ENCODE results near the gene GRIA4. TPM values are rescaled to one million over a fixed set of nuclear protein-coding genes. Genes with fewer than 3 reads are reported as not detected.

Gene GRIA4
- total RNA-seq, 1 donor from 2014 or later, result not detected

GRCh38 chr11:105881027-105881426 lies 271.2 kb downstream of the GRIA4 start:
- H3K36me3 ChIP-seq, result no peaks in the 10 kb centered on the region
- DNase-seq (ENCODE audit: extremely low spot score in 2 of 2), result no peak
- no peak overlapping the region for H3K27ac ChIP-seq
- no peak overlapping the region for H3K4me3 ChIP-seq
- no peaks in the 10 kb centered on the region for H3K27me3 ChIP-seq
- intact Hi-C loops (cut with DNase I), result no loop called here
- no peaks in the 10 kb centered on the region for H3K4me1 ChIP-seq
- H3K9me3 ChIP-seq, result no peaks in the 10 kb centered on the region
- TF ChIP-seq POLR2AphosphoS5 (IDR thresholded peaks at IDR 0.05; ENCODE audit: insufficient read depth in 1 of 2, low read depth in 1 of 2) (no peak), POLR2A (IDR thresholded peaks at IDR 0.05) (no peak), CTCF (IDR thresholded peaks at IDR 0.05) (no peak)

GRCh38 chr11:105884436-105884835 lies 274.6 kb downstream of the GRIA4 start:
- Histone ChIP-seq H3K4me1 (no peaks in the 10 kb centered on the region), H3K27me3 (no peaks in the 10 kb centered on the region), H3K9me3 (no peaks in the 10 kb centered on the region), H3K27ac (no peak overlapping the region), H3K4me3 (no peak overlapping the region), H3K36me3 (no peaks in the 10 kb centered on the region)
- TF ChIP-seq POLR2AphosphoS5 (IDR thresholded peaks at IDR 0.05; ENCODE audit: insufficient read depth in 1 of 2, low read depth in 1 of 2), result no peak
- TF ChIP-seq CTCF (IDR thresholded peaks at IDR 0.05), result no peak
- no peak for TF ChIP-seq POLR2A (IDR thresholded peaks at IDR 0.05)
- intact Hi-C loops (cut with DNase I), result no loop called here
- no peak for DNase-seq (ENCODE audit: extremely low spot score in 2 of 2)

- no peaks in the 10 kb centered on the region for H3K4me1 ChIP-seq
- no peak for TF ChIP-seq POLR2AphosphoS5 (IDR thresholded peaks at IDR 0.05; ENCODE audit: insufficient read depth in 1 of 2, low read depth in 1 of 2)
- TF ChIP-seq POLR2A (IDR thresholded peaks at IDR 0.05), result no peak
- no peak for TF ChIP-seq CTCF (IDR thresholded peaks at IDR 0.05)
- intact Hi-C loops (cut with DNase I), result no loop called here
- H3K9me3 ChIP-seq, result no peaks in the 10 kb centered on the region
- no peak overlapping the region for H3K4me3 ChIP-seq
- H3K27ac ChIP-seq, result no peak overlapping the region
- DNase-seq (ENCODE audit: extremely low spot score in 2 of 2), result no peak
- no peaks in the 10 kb centered on the region for H3K27me3 ChIP-seq
- no peaks in the 10 kb centered on the region for H3K36me3 ChIP-seq
These were observed 281.8 kb downstream of the GRIA4 start for GRCh38 chr11:105891685-105892084.

- H3K9me3 ChIP-seq, result no peaks in the 10 kb centered on the region
- H3K4me1 ChIP-seq, result no peaks in the 10 kb centered on the region
- no peaks in the 10 kb centered on the region for H3K36me3 ChIP-seq
- no peaks in the 10 kb centered on the region for H3K27me3 ChIP-seq
- TF ChIP-seq CTCF (IDR thresholded peaks at IDR 0.05) (no peak), POLR2A (IDR thresholded peaks at IDR 0.05) (no peak), POLR2AphosphoS5 (IDR thresholded peaks at IDR 0.05; ENCODE audit: insufficient read depth in 1 of 2, low read depth in 1 of 2) (no peak)
- H3K4me3 ChIP-seq, result no peak overlapping the region
- no peak for DNase-seq (ENCODE audit: extremely low spot score in 2 of 2)
- no peak overlapping the region for H3K27ac ChIP-seq
- intact Hi-C loops (cut with DNase I), result no loop called here
These were observed 287.3 kb downstream of the GRIA4 start for GRCh38 chr11:105897161-105897560.

- Histone ChIP-seq H3K27ac (no peak overlapping the region), H3K36me3 (no peaks in the 10 kb centered on the region), H3K4me1 (no peaks in the 10 kb centered on the region), H3K27me3 (no peaks in the 10 kb centered on the region), H3K4me3 (no peak overlapping the region), H3K9me3 (no peaks in the 10 kb centered on the region)
- TF ChIP-seq POLR2A (IDR thresholded peaks at IDR 0.05), result no peak
- TF ChIP-seq CTCF (IDR thresholded peaks at IDR 0.05), result no peak
- no peak for TF ChIP-seq POLR2AphosphoS5 (IDR thresholded peaks at IDR 0.05; ENCODE audit: insufficient read depth in 1 of 2, low read depth in 1 of 2)
- intact Hi-C loops (cut with DNase I), result no loop called here
- DNase-seq (ENCODE audit: extremely low spot score in 2 of 2), result no peak
These were observed 289.9 kb downstream of the GRIA4 start for GRCh38 chr11:105899772-105900171.
